GM19372 (cell line): Measurements from ENCODE around the gene PPP1R27.

Experiments used
- ATAC-seq: cut with Tn5 transposase; IDR thresholded peaks from one replicate; pipeline ENCODE4 v1.9.1; 2021; ENCODE audit warnings: mild to moderate bottlenecking, low read depth, moderate library complexity; ENCODE audit not compliant: unreplicated experiment

Gene PPP1R27

DNA sequence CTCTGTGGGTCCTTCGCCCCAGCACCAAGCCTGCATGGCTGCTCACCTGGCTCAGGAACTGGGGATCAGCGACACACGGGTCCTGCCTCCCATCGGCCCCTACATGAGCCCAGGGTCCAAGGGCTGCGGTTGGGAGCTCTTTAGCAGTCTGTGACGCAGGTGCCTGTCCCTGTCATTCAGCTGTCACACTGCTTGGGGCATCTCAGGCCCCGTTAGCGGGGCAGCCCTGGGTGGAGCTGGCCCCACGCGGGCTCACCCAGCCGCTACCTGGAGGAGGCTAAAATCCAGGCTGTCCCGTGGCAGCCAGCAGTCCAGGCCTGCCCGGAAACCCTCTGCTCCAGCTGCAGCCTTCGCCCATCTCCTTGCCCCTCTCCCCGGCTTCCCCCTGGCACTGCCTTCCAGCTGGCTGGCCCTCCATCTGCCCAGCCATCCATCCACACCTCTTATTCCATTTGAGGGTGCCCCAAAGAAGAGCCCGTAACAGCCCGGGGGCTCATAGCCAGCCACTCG is 27.6 kb downstream of the PPP1R27 start:
- no peak for ATAC-seq

DNA sequence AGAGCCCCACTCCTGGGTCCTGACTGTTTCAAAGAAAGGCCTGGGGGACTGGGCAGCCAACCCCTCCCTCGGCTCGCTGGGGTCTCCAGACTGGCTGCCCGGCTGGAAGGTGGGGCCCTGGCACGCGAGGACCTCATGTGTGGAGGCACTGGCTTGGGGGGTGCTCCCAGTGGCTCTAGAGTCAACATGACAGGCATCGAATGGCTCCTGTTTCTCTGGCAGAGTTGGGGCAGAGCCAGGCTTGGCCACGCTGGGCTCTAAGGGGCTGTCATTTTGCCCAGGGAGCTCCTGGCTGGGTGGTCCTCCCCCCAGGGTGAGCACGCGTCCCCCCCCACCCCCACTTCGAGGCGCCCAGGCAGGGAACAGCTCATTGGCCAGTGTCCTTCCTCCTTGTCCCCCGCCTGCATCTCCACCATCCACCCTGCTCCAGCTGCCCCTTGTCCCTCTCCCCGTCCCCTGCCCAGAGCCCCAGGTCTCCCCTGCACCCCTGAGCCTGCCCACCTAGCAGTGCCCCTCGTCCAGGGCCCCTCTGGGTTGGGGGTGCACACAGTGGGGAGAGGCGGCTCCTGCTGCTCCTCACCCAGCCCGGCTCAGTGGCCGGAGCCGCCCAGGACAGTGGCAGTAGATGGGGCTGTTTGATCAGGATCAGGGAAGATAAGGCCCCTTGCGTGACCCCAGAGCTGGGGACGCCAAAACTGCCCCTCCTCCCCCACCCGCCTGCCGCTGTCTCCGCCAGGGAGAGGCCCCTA is 28.2 kb downstream of the PPP1R27 start:
- no peak for ATAC-seq

DNA sequence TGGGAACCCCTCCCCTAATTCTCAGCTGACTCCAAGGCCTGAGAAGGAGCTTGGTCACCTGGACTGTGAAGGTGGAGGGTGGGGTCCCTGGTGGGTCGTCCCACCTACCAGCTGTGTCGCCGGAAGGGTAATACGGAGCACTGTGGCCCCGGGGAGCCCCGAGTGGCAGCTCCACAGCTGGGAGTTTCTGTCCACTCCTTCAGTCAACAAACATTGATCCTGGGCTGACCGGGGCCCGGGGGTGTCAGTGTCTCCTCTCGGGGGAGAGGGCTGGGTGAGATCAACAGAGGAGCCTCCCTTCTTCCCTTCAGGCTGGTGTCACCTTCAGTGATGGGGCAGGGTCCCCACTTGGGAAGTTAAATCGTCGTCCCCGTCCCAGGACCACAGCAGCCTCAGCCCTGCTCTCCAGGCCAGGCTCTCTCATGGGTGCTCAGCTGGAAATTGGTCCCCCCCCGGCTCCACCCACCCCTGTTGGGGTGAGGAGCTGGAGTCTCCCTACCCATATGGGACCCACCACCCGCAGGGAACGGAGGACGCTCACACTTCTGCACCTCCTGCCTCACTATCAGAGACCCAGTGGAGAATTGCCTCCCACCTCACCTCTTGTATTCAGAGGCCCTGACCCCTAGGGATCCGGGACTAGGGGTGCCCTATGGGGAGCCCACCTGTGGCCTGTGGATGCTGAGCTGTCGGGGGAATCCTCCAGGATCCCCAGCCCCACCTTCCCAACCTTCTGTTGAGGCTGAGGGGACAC is 29.0 kb downstream of the PPP1R27 start:
- no peak for ATAC-seq

DNA sequence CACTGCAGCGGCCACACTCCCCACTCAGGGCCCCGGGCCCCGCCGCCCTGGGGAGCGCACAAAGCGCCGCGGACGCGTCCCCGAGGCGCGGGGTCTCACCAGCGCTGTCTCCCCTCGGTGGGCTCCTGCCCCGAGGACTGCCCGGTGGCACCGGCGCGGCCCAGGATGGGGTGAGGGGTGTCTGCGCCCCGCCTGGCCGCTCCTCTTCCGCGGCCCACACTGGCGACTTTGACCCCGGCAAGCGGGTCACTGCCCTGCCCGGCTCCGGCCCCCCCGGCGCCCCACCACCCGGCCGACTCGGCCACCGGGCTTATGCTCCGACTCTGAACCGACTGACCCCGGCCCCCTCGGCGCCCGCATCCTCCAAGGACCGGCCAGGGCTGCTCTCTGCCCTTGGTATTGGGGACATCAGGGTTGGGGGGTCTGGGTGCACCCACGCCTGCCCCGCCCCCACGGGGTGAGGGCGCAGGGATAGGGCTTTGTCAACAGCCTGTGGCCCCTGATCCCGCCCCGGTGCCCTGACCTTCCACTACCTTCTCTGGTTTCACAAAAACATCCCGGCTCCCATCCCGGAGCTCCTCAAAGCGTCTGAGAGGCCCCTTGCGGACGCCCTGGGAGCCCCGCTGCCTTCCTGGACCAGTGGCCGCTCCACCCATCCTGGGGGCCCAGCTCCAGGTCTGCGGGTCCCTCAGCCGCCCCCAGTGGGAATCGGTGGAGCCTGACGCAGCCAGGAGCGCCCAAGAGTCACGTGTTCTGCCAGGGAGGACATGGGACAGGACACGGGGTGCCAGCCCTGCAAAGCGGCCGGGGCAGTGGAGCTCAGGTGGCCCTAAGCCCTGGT is 30.1 kb downstream of the PPP1R27 start:
- no peak for ATAC-seq

DNA sequence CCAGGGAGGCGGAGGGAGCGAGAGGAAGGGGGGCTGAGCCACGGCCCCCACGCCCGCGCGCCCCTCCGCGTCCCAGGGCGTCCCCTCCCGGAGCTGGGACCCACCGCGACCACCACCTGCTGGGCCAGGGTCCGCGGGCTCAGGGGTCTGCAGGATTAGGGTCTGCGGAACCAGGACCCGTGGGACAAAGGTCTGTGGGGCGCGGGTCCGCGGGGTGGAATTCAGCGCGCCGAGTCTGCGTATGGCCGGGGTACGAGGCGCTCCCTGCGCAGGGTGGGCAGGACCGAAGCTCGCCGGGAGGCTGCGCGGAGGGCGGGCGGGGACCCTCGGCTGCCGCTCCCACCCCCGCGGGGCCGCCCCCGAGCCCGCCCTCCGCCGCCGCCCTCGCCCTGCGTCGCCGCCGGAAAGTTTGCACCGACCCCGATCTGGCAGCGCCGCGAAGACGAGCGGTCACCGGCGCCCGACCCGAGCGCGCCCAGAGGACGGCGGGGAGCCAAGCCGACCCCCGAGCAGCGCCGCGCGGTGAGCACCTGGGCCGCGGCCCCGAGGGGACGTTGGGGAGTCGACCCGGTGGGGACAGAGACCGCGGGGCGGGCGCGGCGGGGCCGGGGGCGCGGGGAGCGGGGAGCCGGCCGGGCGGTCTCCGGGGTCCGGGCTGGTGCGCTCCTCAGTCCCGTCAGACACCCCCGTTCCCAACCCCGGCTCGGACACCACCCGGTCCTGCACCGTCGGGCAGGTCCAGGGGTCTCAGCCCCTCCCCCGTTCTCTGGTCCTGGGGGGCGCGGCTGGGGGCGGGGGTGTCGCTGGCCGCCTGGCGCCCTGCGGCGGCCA is 30.9 kb downstream of the PPP1R27 start, which contains the start of gene GCGR:
GCGR (plus strand) TSS at position 423 of the 831 bp plus-strand sequence. CDS start 4,869 bp downstream, outside the sequence.
- no peak for ATAC-seq

DNA sequence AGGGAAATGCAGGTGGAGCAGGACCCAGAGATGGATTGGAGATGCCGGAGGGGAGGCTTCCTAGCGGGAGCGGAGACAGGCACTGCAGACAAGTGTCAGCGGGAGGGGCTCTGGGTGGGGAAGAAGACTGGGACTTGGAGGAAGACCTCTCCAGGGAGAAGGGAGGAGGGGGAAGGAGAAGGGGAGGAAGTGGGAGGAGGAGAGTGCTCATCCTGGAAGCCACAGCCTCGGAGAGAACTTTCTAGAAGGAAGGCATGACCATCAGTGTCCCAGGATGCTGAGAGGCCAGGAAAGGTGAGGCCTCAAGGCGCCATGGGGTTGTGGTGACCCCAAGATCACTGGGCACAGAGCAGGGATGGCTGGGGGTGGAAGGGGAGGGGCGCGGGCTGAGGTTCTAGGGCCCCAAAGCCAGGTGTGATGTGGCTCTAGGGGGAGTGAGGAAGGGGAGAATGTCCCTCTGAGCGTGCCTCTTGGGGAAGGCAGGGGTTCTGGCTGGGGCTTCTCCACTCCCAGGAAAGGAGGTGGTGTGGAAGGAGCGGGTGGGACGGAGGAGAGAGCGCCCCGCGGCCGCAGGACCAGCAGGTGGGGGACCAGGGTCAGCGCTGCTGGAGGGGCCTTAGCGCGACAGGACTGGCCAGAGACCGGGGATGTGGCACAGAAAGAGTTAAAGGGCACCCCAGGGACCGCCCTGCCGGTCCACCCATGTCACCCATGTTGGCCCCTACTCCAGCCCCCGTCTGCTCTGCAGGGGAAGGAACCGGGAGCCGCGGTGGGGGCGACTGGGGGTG is 31.8 kb downstream of the PPP1R27 start:
- no peak for ATAC-seq

DNA sequence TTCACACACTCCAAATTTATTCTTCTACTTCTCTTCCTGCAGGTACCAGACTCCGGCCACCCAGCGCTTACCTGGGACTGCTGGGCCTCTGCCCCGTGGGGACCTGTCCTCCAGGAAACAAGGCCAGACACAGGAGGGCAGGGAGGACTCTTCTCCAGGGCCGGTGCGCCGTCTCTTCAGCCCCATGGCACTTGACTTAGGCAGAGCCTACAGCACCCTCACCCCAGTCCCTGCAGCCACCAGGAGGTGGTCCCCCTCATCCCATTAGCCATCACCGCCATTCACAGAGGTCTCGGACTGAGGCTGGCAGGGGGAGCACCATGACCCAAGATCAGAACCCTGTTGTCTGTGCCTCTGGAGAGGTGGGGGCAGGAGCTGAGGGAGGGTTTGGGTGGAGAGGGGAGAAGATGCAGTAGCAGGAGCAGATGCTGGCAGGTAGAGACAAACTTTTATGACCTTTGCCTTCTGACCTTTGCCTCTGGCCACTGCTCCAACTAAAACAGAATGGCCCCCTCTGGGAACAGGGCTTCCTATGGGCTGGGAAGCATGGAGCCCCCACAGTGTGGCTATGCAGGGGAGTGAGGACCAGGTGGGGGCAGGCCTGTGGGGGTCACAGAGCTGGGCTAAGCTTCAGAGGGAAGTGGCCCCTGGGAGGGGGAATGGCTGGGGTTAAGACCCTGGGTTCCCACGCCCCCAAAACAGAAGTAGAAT is 32.6 kb downstream of the PPP1R27 start:
- no peak for ATAC-seq

DNA sequence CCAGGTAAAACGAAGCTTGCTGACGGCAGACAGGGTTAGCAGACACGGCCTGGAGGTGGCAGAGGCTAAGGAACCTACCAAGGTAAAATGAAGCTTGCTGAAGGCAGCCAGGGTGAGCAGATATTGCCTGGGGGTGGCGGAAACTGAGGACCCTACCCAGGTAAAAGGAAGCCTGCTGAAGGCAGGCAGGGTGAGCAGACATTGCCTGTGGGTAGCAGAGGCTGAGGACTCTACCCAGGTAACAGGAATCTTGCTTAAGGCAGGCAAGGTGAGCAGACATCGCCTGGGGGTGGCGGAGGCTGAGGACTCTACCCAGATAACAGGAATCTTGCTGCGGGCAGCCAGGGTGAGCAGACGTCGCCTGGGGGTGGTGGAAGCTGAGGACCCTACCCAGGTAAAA is 33.5 kb downstream of the PPP1R27 start:
- ATAC-seq = no peak

DNA sequence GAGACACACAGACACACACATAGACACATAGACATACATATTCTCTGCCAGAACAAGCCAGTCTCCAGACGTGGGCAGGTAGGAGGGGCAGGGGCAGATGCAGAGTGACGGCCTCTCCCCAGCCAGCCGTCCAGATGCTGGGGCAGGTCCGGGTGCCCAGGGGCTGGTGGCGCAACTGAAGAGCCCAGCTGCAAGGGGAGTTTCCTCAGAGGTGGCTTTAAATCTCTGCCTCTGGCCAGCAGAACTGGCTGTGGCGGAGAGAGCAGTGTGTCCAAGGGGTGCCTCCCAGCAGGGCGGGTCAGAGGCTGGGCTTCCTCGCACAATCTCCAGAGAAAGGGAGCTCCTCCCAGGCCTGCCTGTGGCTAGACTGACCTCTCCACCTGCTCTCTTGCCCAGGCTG is 40.3 kb downstream of the PPP1R27 start:
- ATAC-seq = no peak

DNA sequence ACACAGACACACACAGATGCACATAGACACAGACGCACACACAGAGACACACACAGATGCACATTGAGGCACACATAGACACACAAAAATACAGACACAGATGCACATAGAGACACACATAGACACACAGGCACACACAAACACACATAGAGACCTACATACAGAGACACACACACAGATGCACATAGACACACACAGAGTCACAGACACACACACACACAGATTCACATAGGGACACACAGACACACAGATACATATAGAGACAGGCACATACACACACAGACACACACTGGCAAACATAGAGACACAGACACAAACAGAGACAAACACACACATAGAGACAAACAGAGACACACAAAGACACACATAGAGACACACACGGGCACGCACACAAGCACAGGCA is 40.8 kb downstream of the PPP1R27 start:
- no peak for ATAC-seq

DNA sequence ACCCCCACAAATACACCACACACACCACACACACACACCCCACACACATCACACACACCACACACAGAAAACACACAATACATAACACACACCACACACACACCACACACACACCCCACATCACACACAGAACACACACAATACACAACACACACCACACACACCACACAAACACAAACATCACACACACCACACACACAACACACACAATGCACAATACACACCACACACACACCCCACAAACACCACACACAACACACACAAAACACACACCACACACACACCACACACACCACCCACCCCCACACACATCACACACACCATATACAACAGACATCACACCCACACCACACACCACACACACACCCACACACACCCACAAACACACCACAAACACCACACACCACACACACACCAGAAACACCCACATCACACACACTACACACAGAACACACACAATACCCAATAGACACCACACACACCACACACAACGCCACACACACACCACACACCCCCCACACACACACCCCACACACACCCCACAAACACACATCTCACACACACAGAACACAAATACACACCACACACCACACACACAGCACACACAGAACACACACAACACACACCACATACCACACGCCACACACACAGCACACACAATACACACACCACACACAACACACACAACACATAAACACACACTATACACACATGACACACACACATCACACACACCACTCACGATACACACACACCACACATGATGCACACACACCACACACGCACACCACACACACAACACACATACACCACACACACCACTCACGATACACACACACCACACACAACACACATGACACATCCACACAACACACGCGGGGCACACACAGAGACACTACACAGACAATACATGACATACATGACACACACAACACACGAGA is 41.9 kb downstream of the PPP1R27 start:
- ATAC-seq = no peak
